ENCODE measurements around the gene ERAL1. TPM values are rescaled to one million over a fixed set of nuclear protein-coding genes. Genes with fewer than 3 reads are reported as not detected.
"Not testable (repeated sequence)": the region's sequence is repeated elsewhere in the genome, so short reads cannot be mapped to it uniquely, and the experiment has no call there.

ERAL1 gene
- total RNA-seq, 1 donor from 2014 or later: 51.1 TPM

DNA sequence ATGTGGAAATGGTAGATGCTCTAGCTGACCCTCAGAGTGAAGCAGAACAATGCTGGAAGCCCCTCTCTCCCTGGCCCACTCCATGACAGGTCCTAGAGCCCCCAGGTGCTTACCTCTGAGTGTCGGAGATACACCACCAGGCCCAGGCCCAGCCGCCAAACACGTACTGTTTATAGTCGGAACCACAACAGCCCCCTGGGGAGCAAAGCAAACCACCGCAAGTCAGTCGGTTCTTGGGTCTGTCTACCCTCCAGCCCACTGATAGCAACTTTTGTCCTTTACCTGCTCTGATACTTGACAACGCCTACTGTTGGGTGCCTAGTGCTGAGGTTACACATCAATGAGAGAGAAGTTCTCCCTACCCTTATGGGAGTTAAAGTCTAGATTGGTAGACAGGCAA lies 34.0 kb downstream of the ERAL1 start:
- Mint-ChIP-seq H3K4me3 (no peak overlapping the region), H3K9me3 (no peaks in the 10 kb centered on the region), H3K4me1 (ENCODE audit: unreplicated experiment) (peaks cover 19% of the 10 kb centered on the region), H3K36me3 (peaks cover 3% of the 10 kb centered on the region), H3K27ac (no peak overlapping the region), H3K27me3 (no peaks in the 10 kb centered on the region)
- TF ChIP-seq, protein P1, sequence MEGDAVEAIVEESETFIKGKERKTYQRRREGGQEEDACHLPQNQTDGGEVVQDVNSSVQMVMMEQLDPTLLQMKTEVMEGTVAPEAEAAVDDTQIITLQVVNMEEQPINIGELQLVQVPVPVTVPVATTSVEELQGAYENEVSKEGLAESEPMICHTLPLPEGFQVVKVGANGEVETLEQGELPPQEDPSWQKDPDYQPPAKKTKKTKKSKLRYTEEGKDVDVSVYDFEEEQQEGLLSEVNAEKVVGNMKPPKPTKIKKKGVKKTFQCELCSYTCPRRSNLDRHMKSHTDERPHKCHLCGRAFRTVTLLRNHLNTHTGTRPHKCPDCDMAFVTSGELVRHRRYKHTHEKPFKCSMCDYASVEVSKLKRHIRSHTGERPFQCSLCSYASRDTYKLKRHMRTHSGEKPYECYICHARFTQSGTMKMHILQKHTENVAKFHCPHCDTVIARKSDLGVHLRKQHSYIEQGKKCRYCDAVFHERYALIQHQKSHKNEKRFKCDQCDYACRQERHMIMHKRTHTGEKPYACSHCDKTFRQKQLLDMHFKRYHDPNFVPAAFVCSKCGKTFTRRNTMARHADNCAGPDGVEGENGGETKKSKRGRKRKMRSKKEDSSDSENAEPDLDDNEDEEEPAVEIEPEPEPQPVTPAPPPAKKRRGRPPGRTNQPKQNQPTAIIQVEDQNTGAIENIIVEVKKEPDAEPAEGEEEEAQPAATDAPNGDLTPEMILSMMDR (conservative IDR thresholded peaks at IDR 0.05): no peak
- no peak for DNase-seq (ENCODE audit: extremely low spot score, unreplicated experiment)

DNA sequence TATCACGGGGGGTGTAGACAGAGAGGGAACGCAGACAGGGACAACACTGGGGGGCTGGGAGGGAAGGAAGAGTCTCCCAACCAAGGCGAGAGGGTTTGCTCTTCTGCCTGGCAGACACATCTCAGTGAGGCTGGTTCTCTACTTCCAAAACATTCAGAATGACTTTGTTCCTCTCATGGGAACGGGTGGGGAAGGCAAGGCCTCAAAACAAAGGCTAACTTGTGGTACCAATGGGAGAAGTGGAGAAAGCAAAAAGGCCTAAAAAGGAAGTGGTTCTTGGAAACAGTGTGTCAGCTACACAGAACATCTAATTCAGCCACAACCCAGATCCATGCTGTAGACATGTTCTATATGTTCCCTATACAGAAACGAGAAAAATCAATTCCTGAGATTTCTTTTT lies 35.2 kb downstream of the ERAL1 start:
- TF ChIP-seq, protein P1 (conservative IDR thresholded peaks at IDR 0.05): no peak
- Mint-ChIP-seq H3K9me3 (no peaks in the 10 kb centered on the region), H3K36me3 (peaks cover 3% of the 10 kb centered on the region), H3K4me1 (ENCODE audit: unreplicated experiment) (peaks cover 20% of the 10 kb centered on the region), H3K27ac (no peak overlapping the region), H3K27me3 (no peaks in the 10 kb centered on the region), H3K4me3 (no peak overlapping the region)
- no peak for DNase-seq (ENCODE audit: extremely low spot score, unreplicated experiment)

- no peaks in the 10 kb centered on the region for H3K27me3 Mint-ChIP-seq
- TF ChIP-seq, protein P1 (conservative IDR thresholded peaks at IDR 0.05): no peak
- H3K4me1 Mint-ChIP-seq (ENCODE audit: unreplicated experiment): peaks cover 30% of the 10 kb centered on the region
- no peak for DNase-seq (ENCODE audit: extremely low spot score, unreplicated experiment)
- peak overlapping the region; percentile 22 for H3K27ac Mint-ChIP-seq
- no peak overlapping the region for H3K4me3 Mint-ChIP-seq
- peaks cover 3% of the 10 kb centered on the region for H3K36me3 Mint-ChIP-seq
- no peaks in the 10 kb centered on the region for H3K9me3 Mint-ChIP-seq
Observed at GRCh38 chr17:28891201-28891600, 36.4 kb downstream of the ERAL1 start.

GRCh38 chr17:28892024-28892423 lies 37.2 kb downstream of the ERAL1 start:
- H3K4me3 Mint-ChIP-seq: no peak overlapping the region
- TF ChIP-seq, protein P1 (conservative IDR thresholded peaks at IDR 0.05): no peak
- H3K27ac Mint-ChIP-seq: no peak overlapping the region
- H3K36me3 Mint-ChIP-seq: peaks cover 3% of the 10 kb centered on the region
- no peak for DNase-seq (ENCODE audit: extremely low spot score, unreplicated experiment)
- peaks cover 36% of the 10 kb centered on the region for H3K4me1 Mint-ChIP-seq (ENCODE audit: unreplicated experiment)
- H3K9me3 Mint-ChIP-seq: no peaks in the 10 kb centered on the region
- no peaks in the 10 kb centered on the region for H3K27me3 Mint-ChIP-seq

GRCh38 chr17:28893248-28894183 lies 38.7 kb downstream of the ERAL1 start:
- H3K27ac Mint-ChIP-seq: peak overlapping the region; percentile 55
- H3K4me3 Mint-ChIP-seq; H3K27me3 Mint-ChIP-seq; H3K36me3 Mint-ChIP-seq; DNase-seq (ENCODE audit: extremely low spot score, unreplicated experiment); H3K9me3 Mint-ChIP-seq: not testable (repeated sequence)
- peaks cover 43% of the 10 kb centered on the region for H3K4me1 Mint-ChIP-seq (ENCODE audit: unreplicated experiment)

DNA sequence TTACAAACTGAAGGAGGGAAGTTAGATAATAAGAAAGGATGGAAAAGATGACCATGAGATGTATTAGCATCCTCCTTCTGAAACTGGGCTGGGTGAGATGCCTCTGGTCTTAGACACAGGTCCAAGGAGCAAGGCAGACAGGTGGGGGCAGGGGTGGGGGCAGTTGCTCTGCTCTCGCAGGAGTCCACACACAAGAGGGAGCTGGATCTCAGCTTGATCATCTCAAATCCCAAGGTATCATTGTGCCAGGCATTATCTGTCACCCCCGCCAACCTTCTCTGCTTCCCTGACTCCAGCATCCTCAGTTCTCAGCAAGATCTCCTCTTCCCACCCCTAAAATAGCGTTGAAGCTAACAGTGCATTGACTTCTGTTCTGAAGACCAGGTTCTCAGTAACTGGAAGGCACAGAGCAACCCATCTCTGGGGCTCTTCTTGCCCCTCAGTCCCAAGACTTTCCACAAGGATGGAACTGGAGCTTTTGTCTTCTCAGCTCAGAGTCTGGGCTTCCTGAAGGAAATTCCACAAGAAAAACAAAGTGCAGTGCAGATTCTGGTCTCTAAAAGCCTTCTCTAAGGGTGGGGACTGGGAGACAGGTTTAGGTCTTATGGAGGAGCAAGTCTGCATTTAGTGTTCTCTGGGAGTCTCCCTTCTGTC lies 41.1 kb downstream of the ERAL1 start:
- Mint-ChIP-seq H3K9me3 (no peaks in the 10 kb centered on the region), H3K27me3 (no peaks in the 10 kb centered on the region), H3K4me3 (peak overlapping the region; percentile 94), H3K4me1 (ENCODE audit: unreplicated experiment) (peaks cover 42% of the 10 kb centered on the region), H3K27ac (peak overlapping the region; percentile 84), H3K36me3 (peaks cover 4% of the 10 kb centered on the region)
- TF ChIP-seq, protein P1 (conservative IDR thresholded peaks at IDR 0.05): no peak
- DNase-seq (ENCODE audit: extremely low spot score, unreplicated experiment): no peak
